IPS-18a (cell line): ENCODE data around the gene CCDC136.

Experiments
- H3K27ac ChIP-seq: one replicate; pipeline ENCODE4 v1.5.1; 2013; ENCODE audit warnings: low read length
- H3K27me3 ChIP-seq: one replicate; pipeline ENCODE4 v1.6.1; 2013; ENCODE audit warnings: mild to moderate bottlenecking, low read length; ENCODE audit not compliant: control insufficient read depth, insufficient read depth
- H3K36me3 ChIP-seq: one replicate; pipeline ENCODE4 v1.6.1; 2013; ENCODE audit warnings: low read depth, low read length; ENCODE audit not compliant: control insufficient read depth
- H3K4me1 ChIP-seq: one replicate; pipeline ENCODE4 v1.6.1; 2013; ENCODE audit warnings: low read depth, low read length; ENCODE audit not compliant: control insufficient read depth
- H3K4me3 ChIP-seq: one replicate; pipeline ENCODE4 v1.5.1; 2013; ENCODE audit warnings: low read length
- H3K9ac ChIP-seq: one replicate; pipeline ENCODE4 v1.6.1; 2013; ENCODE audit warnings: mild to moderate bottlenecking, low read length, moderate library complexity
- H3K9me3 ChIP-seq: one replicate; pipeline ENCODE4 v1.6.1; 2013; ENCODE audit warnings: low read depth, low read length; ENCODE audit not compliant: control insufficient read depth

CCDC136 gene

DNA sequence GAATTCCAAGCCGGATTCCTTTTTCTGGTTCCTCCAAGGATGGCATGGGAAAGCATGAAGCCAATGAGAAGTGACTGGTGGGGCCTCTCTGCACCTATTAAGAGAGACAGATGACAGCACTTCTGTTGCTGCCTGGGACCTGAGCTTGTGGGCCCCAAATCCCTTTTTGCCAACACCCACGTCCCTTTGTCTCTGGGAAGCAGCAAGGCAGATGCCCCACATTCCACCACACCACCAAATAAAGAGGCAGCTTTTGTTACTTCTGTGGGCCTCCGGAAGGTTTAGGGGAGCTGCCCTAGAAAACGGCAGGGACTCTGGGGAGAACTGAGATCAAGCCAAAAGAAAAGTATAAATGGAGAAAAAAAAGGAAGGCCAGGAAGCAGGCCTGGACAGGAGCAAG, 3.4 kb downstream of the CCDC136 start:
- Histone ChIP-seq H3K36me3 (peaks cover 4% of the 10 kb centered on the region), H3K27me3 (no peaks in the 10 kb centered on the region), H3K4me1 (peaks cover 20% of the 10 kb centered on the region), H3K9ac (no peak overlapping the region), H3K9me3 (no peaks in the 10 kb centered on the region), H3K27ac (no peak overlapping the region), H3K4me3 (no peak overlapping the region)

DNA sequence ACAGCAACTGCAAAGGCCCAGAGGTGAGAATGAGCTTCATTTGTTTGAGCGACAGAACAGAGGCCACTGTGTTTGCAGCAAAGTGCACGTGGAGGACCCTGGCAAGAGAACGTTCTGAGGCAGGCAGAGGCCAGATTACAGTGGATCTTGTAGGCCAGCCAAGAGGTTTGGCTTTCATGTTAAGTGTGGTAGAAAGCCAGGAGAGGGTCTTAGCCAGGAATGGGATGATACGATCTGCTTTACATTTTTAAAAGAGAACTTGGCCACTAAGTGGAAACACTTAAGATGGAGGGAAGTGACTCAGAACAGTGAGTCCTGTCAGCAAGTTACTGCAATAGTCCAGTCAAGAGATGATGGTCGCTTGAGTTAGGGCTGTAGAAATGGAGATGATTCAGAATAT, 4.6 kb downstream of the CCDC136 start:
- no peak overlapping the region for H3K27ac ChIP-seq
- no peak overlapping the region for H3K9ac ChIP-seq
- no peak overlapping the region for H3K4me3 ChIP-seq

DNA sequence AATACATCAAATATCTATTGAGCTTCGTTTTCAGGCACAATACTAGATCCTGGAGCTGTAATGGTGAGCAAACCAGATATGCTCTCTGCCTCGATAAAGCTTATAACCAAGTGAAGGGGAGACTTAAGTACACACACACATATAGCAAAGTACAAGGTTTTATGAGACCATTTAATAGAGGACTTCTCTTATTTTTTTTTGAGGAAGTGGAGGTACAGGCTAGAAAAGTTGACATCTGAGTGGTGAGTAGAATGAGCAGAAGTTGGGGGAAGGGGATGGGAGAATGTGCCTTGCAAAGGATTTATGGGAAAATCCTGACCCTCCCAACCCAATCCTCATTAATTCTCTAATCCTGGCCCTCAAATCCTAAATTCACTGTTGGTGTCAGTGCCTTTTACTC, 7.7 kb downstream of the CCDC136 start:
- Histone ChIP-seq H3K4me3 (no peak overlapping the region), H3K4me1 (peaks cover 7% of the 10 kb centered on the region), H3K9me3 (no peaks in the 10 kb centered on the region), H3K9ac (no peak overlapping the region), H3K27ac (no peak overlapping the region), H3K36me3 (peaks cover 22% of the 10 kb centered on the region), H3K27me3 (no peaks in the 10 kb centered on the region)

More for the DNA sequence above, 4.6 kb downstream of the CCDC136 start:
- Histone ChIP-seq H3K27me3 (no peaks in the 10 kb centered on the region), H3K4me1 (peaks cover 18% of the 10 kb centered on the region), H3K36me3 (peaks cover 9% of the 10 kb centered on the region), H3K9me3 (no peaks in the 10 kb centered on the region)

DNA sequence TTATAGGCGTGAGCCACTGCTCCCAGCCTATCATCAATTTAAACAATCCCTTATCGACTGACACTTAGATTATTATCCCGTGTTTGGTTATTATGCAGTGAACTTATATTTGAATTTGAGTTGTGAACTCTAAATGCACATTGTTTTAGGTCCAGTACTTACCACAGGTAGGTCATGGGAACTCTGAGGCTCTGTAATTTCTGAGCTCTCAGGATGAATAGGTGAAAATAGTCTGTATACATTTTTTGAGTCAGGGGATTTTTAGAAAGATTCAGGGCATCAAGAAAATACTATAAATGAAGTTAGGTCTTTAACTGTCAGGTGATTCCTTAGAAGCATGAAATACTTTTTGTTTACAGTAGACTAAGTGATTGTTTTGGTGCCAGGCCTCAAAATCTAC, 8.8 kb downstream of the CCDC136 start:
- Histone ChIP-seq H3K9ac (no peak overlapping the region), H3K4me1 (no peaks in the 10 kb centered on the region), H3K27ac (no peak overlapping the region), H3K4me3 (no peak overlapping the region), H3K36me3 (peaks cover 28% of the 10 kb centered on the region), H3K9me3 (no peaks in the 10 kb centered on the region), H3K27me3 (no peaks in the 10 kb centered on the region)

DNA sequence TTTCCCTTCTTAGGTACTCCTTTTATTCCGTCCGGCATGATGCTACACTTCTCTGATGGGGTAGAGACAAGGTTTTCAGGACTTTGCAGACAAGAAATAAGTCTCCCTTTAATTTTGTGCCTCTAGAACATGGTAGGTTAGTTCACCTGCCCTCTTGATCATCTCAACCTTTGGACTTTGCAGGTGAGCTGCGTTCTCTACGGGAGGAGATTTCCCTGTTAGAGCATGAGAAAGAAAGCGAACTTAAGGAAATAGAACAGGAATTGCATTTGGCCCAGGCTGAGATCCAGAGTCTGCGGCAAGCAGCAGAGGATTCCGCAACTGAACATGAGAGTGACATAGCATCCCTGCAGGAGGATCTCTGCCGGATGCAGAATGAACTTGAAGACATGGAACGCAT, 9.2 kb downstream of the CCDC136 start:
- no peak overlapping the region for H3K27ac ChIP-seq
- H3K36me3 ChIP-seq, result peaks cover 33% of the 10 kb centered on the region
- no peaks in the 10 kb centered on the region for H3K9me3 ChIP-seq
- no peaks in the 10 kb centered on the region for H3K27me3 ChIP-seq
- no peaks in the 10 kb centered on the region for H3K4me1 ChIP-seq
- H3K9ac ChIP-seq, result no peak overlapping the region
- no peak overlapping the region for H3K4me3 ChIP-seq

DNA sequence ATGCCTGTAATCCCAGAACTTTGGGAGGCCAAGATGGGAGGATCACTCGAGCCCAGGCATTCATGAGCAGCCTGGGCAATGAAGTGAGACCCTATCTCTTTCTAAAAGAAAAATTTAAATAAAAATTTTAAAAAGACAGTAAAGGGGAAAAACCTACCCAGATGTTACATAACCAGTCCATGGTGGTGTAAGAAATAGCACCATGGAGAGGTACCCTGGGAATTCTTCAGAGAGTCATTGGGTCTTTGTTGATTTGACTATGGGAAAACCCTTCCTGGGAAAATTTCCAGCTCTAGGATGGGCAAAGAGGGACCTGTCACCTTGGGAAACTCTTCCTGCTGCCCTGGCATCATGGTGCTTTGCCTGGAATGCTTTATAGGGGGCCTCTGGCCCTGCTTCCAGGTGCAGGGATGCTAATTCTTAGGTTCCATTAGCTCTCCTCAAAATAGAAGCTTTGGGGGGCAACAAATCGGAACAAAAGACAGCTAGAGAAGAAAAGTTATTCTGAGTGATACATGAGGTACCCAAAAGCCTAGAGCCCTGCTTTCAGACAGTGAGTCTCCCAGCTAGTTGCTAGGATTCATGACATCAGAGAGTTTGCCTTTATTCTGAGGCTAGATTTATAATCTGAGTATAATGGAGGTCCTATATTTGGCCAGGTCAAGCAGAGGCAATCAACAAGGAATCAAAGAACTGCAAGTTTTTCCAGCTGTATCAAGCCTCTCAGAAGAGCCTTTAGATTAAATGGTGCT, 10.1 kb downstream of the CCDC136 start:
- no peak overlapping the region for H3K4me3 ChIP-seq
- no peaks in the 10 kb centered on the region for H3K4me1 ChIP-seq
- peaks cover 40% of the 10 kb centered on the region for H3K36me3 ChIP-seq
- no peaks in the 10 kb centered on the region for H3K9me3 ChIP-seq
- H3K9ac ChIP-seq, result no peak overlapping the region
- no peak overlapping the region for H3K27ac ChIP-seq
- H3K27me3 ChIP-seq, result no peaks in the 10 kb centered on the region

DNA sequence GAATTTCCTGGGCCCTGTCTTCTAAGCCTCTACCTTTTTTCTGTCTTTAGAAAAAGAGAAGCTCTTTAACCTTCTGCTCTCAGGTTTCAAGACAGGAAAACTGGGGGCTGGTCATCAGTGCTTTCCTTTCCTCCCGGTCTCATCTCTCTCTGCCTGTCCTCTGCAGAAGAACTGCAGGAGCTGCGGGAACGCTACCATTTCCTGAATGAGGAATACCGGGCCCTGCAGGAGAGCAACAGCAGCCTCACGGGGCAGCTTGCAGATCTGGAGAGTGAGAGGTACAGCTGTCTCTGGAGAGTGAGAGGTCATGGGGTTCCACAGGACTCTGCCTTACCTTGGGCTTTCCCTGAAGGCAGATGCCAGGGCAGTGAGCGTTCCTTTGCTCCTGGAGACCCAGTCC, 12.7 kb downstream of the CCDC136 start:
- no peaks in the 10 kb centered on the region for H3K9me3 ChIP-seq
- H3K9ac ChIP-seq, result no peak overlapping the region
- H3K36me3 ChIP-seq, result peaks cover 46% of the 10 kb centered on the region
- H3K4me3 ChIP-seq, result no peak overlapping the region
- no peak overlapping the region for H3K27ac ChIP-seq
- no peaks in the 10 kb centered on the region for H3K4me1 ChIP-seq
- no peaks in the 10 kb centered on the region for H3K27me3 ChIP-seq

DNA sequence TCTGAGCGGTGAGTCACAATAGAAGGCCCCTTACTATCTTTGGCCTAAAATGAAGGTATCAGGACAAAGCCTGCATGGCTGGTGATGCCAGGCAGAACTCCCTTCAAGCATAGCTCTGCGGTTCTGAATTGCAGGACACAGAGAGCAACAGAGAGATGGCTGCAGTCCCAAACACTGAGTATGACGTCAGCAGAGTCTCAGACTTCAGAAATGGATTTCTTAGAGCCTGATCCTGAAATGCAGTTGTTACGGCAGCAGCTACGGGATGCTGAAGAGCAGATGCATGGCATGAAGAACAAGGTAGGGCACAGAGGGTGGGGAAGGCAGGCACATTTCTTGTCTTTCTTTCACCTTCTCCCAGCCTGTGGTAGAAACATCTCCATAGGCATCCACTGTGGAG, 13.5 kb downstream of the CCDC136 start:
- peaks cover 52% of the 10 kb centered on the region for H3K36me3 ChIP-seq
- H3K9ac ChIP-seq, result no peak overlapping the region
- no peak overlapping the region for H3K4me3 ChIP-seq
- no peaks in the 10 kb centered on the region for H3K9me3 ChIP-seq
- H3K27me3 ChIP-seq, result no peaks in the 10 kb centered on the region
- H3K4me1 ChIP-seq, result no peaks in the 10 kb centered on the region
- H3K27ac ChIP-seq, result no peak overlapping the region

DNA sequence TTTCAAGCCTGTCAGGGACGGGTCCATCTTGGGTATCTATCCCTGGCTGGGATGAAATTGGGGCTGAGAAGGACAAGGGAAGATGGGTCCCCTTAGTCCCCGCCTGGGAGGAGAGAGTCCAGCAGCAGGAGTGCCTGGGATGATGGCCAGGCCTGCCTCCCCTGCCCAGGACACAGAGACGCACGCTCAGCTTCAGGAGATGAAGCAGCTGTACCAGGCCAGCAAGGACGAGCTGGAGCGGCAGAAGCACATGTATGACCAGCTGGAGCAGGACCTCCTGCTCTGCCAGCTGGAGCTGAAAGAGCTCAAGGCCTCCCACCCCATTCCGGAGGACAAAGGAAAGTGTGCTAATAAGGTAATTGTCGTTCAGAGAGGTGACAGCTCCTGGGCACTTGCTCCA, 15.4 kb downstream of the CCDC136 start:
- Histone ChIP-seq H3K9me3 (no peaks in the 10 kb centered on the region), H3K9ac (no peak overlapping the region), H3K4me3 (no peak overlapping the region), H3K27ac (no peak overlapping the region), H3K36me3 (peaks cover 53% of the 10 kb centered on the region), H3K4me1 (peaks cover 4% of the 10 kb centered on the region), H3K27me3 (no peaks in the 10 kb centered on the region)

DNA sequence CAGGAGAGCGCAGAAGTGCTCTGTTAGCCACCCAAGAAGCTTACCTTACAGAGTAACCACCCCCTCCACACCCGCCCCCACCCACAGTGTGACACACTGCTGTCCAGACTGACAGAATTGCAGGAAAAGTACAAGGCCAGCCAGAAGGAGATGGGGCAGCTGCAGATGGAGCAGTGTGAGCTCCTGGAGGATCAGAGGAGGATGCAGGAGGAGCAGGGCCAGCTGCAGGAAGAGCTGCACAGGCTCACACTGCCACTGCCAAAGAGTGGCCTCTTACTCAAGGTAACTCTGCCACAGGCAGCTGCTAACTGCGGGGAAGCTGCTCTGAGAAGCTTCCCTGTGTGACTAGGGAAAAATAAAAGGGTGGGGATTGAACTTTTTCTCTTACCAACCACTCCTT, 17.6 kb downstream of the CCDC136 start:
- H3K9ac ChIP-seq, result no peak overlapping the region
- no peaks in the 10 kb centered on the region for H3K9me3 ChIP-seq
- no peak overlapping the region for H3K27ac ChIP-seq
- H3K27me3 ChIP-seq, result no peaks in the 10 kb centered on the region
- peaks cover 42% of the 10 kb centered on the region for H3K36me3 ChIP-seq
- peaks cover 15% of the 10 kb centered on the region for H3K4me1 ChIP-seq
- H3K4me3 ChIP-seq, result no peak overlapping the region

DNA sequence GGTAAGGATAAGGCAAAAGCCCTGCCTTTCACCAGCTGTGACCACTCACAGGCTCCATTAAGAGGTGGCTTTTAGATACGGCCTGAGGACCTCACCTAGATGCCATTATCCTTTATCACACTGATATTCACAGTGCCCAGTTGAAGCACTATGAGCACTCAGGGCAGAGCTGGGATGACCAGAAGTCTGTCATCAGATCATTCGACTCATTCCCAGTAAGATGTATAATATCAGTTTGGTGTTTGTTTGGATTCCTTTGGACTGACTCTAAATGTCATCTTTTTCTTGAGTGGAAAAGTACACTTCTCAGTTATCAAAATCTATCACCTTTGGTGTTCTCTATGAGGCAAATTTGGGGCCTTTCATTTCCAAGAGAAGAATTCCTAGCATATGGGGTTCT, 18.7 kb downstream of the CCDC136 start:
- H3K36me3 ChIP-seq, result peaks cover 36% of the 10 kb centered on the region

DNA sequence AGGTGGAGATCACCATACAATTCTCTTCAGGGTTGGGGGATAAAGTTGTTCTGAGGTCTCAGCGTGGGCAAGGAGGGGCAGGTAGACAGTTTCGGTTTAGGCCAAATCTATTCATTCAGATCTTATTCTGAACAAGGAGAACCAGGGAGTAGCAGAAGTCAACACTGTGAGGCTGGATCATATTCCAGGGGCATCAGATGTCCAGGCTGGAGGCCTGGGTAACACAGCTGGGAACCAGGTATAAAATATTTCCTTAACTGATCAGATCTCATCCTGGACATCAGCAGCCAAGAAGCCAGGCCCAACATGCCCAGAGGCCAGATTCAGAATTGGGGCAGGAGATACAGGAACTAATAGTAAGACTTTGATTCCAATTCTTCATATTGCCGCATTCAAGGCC, 19.2 kb downstream of the CCDC136 start:
- no peak overlapping the region for H3K4me3 ChIP-seq
- no peaks in the 10 kb centered on the region for H3K9me3 ChIP-seq
- H3K36me3 ChIP-seq, result peaks cover 31% of the 10 kb centered on the region
- H3K9ac ChIP-seq, result no peak overlapping the region
- H3K27ac ChIP-seq, result no peak overlapping the region
- no peaks in the 10 kb centered on the region for H3K27me3 ChIP-seq
- H3K4me1 ChIP-seq, result peaks cover 15% of the 10 kb centered on the region

More for the DNA sequence above, 18.7 kb downstream of the CCDC136 start:
- Histone ChIP-seq H3K9ac (no peak overlapping the region), H3K4me1 (peaks cover 15% of the 10 kb centered on the region), H3K9me3 (no peaks in the 10 kb centered on the region), H3K27ac (no peak overlapping the region), H3K4me3 (no peak overlapping the region), H3K27me3 (no peaks in the 10 kb centered on the region)
